H9 (cell line): Measurements from ENCODE around the gene UBE2J1. TPM values are rescaled to one million over a fixed set of nuclear protein-coding genes. Genes with fewer than 3 reads are reported as not detected.

ENCODE experiments used
- DNase-seq: peaks from one replicate; pipeline ENCODE4 v3.0.0-alpha.2; 2017
- H2AFZ ChIP-seq: one replicate; pipeline ENCODE4 v1.6.1; 2013; ENCODE audit warnings: mild to moderate bottlenecking, low read length, control low read depth, moderate library complexity
- H2AK5ac ChIP-seq: 2 replicates; pipeline ENCODE4 v1.6.1; 2013; ENCODE audit warnings: low read length, control low read depth, mixed read lengths; ENCODE audit not compliant: insufficient read length
- H2BK120ac ChIP-seq: one replicate; pipeline ENCODE4 v1.6.1; 2013; ENCODE audit warnings: low read depth, mild to moderate bottlenecking, low read length, control low read depth, inconsistent platforms; ENCODE audit not compliant: poor library complexity, severe bottlenecking
- H2BK12ac ChIP-seq: 2 replicates; pipeline ENCODE4 v1.6.1; 2013; ENCODE audit warnings: low read length, control low read depth, mixed read lengths, low read depth; ENCODE audit not compliant: insufficient read length
- H2BK15ac ChIP-seq: 2 replicates; pipeline ENCODE4 v1.6.1; 2013; ENCODE audit warnings: low read depth, low read length, control low read depth
- H2BK20ac ChIP-seq: one replicate; pipeline ENCODE4 v1.6.1; 2013; ENCODE audit warnings: low read depth, mild to moderate bottlenecking, low read length, control low read depth, inconsistent platforms; ENCODE audit not compliant: poor library complexity, severe bottlenecking
- H2BK5ac ChIP-seq: 2 replicates; pipeline ENCODE4 v1.6.1; 2013; ENCODE audit warnings: low read length, control low read depth, mixed read lengths; ENCODE audit not compliant: insufficient read length
- H3K14ac ChIP-seq: 2 replicates; pipeline ENCODE4 v1.6.1; 2013; ENCODE audit warnings: low read length, control low read depth; ENCODE audit not compliant: insufficient read depth
- H3K18ac ChIP-seq: 2 replicates; pipeline ENCODE4 v1.6.1; 2013; ENCODE audit warnings: low read depth, mild to moderate bottlenecking, mixed read lengths, low read length, control low read depth; ENCODE audit not compliant: insufficient read length
- H3K23ac ChIP-seq: 2 replicates; pipeline ENCODE4 v1.6.1; 2013; ENCODE audit warnings: low read length, control low read depth, mixed read lengths, low read depth; ENCODE audit not compliant: insufficient read length
- H3K23me2 ChIP-seq: 2 replicates; pipeline ENCODE4 v1.6.1; 2013; ENCODE audit warnings: low read depth, mild to moderate bottlenecking, mixed read lengths, low read length, control low read depth; ENCODE audit not compliant: insufficient read length, poor library complexity, severe bottlenecking
- H3K27ac ChIP-seq: 2 replicates; pipeline ENCODE4 v1.5.1; 2013; ENCODE audit warnings: low read length, control low read depth, mixed read lengths, low read depth; ENCODE audit not compliant: insufficient read length
- H3K27me3 ChIP-seq: 2 replicates; pipeline ENCODE4 v1.6.1; 2013; ENCODE audit warnings: low read length, control low read depth, inconsistent platforms; ENCODE audit not compliant: insufficient read depth
- H3K4ac ChIP-seq: 2 replicates; pipeline ENCODE4 v1.6.1; 2013; ENCODE audit warnings: low read depth, mild to moderate bottlenecking, control low read depth, inconsistent platforms, low read length, moderate library complexity
- H3K4me1 ChIP-seq: 2 replicates; pipeline ENCODE4 v1.6.1; 2013; ENCODE audit warnings: low read length, control low read depth, inconsistent platforms; ENCODE audit not compliant: insufficient read depth
- H3K4me2 ChIP-seq: 2 replicates; pipeline ENCODE4 v1.6.1; 2013; ENCODE audit warnings: low read length, control low read depth, mixed read lengths; ENCODE audit not compliant: insufficient read length, insufficient read depth
- H3K56ac ChIP-seq: 2 replicates; pipeline ENCODE4 v1.6.1; 2013; ENCODE audit warnings: low read depth, mild to moderate bottlenecking, mixed read lengths, low read length, control low read depth; ENCODE audit not compliant: insufficient read length
- H3K79me1 ChIP-seq: 2 replicates; pipeline ENCODE4 v1.6.1; 2013; ENCODE audit warnings: low read depth, mild to moderate bottlenecking, moderate library complexity, low read length, control low read depth, inconsistent platforms; ENCODE audit not compliant: insufficient read depth, poor library complexity, severe bottlenecking
- H3K79me2 ChIP-seq: 2 replicates; pipeline ENCODE4 v1.6.1; 2013; ENCODE audit warnings: low read length, control low read depth, inconsistent platforms; ENCODE audit not compliant: insufficient read depth
- H3K9ac ChIP-seq: 2 replicates; pipeline ENCODE4 v1.6.1; 2013; ENCODE audit warnings: low read length, control low read depth, mixed read lengths; ENCODE audit not compliant: insufficient read length; ENCODE audit errors: extremely low read depth
- H3K9me3 ChIP-seq: one replicate; pipeline ENCODE4 v1.6.1; 2013; ENCODE audit warnings: low read depth, low read length, inconsistent platforms; ENCODE audit not compliant: control insufficient read depth
- H3T11ph ChIP-seq: one replicate; pipeline ENCODE4 v1.6.1; 2013; ENCODE audit warnings: mild to moderate bottlenecking, low read length, control low read depth, inconsistent platforms
- H4K20me1 ChIP-seq: one replicate; pipeline ENCODE4 v1.6.1; 2013; ENCODE audit not compliant: control insufficient read depth, insufficient read length, insufficient read depth
- H4K5ac ChIP-seq: 2 replicates; pipeline ENCODE4 v1.6.1; 2013; ENCODE audit warnings: low read depth, mild to moderate bottlenecking, mixed read lengths, low read length, control low read depth; ENCODE audit not compliant: insufficient read length
- H4K8ac ChIP-seq: replicated peaks from 2 replicates; pipeline ENCODE4 v1.6.1; 2013; ENCODE audit warnings: low read length, control low read depth, mixed read lengths, low read depth; ENCODE audit not compliant: insufficient read length
- H4K91ac ChIP-seq: 2 replicates; pipeline ENCODE4 v1.6.1; 2013; ENCODE audit warnings: low read depth, mild to moderate bottlenecking, moderate library complexity, mixed read lengths, low read length, control low read depth; ENCODE audit not compliant: insufficient read length
- H3K27ac Mint-ChIP-seq, 3 experiments: 2 replicates in 2 of 3; 3 replicates in 1 of 3; pipeline ENCODE4 v1.8.0; 2020 to 2021; ENCODE audit warnings: mixed read lengths in 3 of 3, mild to moderate bottlenecking in 1 of 3, moderate library complexity in 1 of 3
- H3K27me3 Mint-ChIP-seq: 2 replicates; pipeline ENCODE4 v1.8.0; 2021; ENCODE audit warnings: low read depth, mild to moderate bottlenecking, moderate library complexity, mixed read lengths
- H3K36me3 Mint-ChIP-seq, 3 experiments: 2 replicates in 2 of 3; 3 replicates in 1 of 3; pipeline ENCODE4 v1.8.0; 2020 to 2021; ENCODE audit warnings: low read depth in 3 of 3, mixed read lengths in 3 of 3; ENCODE audit not compliant: insufficient read depth in 1 of 3
- H3K4me1 Mint-ChIP-seq, 2 experiments: 2 replicates each; pipeline ENCODE4 v1.8.0; 2020; ENCODE audit warnings: mixed read lengths in 2 of 2
- H3K4me3 Mint-ChIP-seq, 2 experiments: 2 replicates in 1 of 2; 3 replicates in 1 of 2; pipeline ENCODE4 v1.8.0; 2020 to 2021; ENCODE audit warnings: mild to moderate bottlenecking in 2 of 2, mixed read lengths in 2 of 2, moderate library complexity in 1 of 2
- H3K9me3 Mint-ChIP-seq, 2 experiments: 2 replicates in 1 of 2; 3 replicates in 1 of 2; pipeline ENCODE4 v1.8.0; 2020; ENCODE audit warnings: mild to moderate bottlenecking in 2 of 2, mixed read lengths in 2 of 2, moderate library complexity in 1 of 2
- CTCF ChIP-seq: fragments of 200-600 bp; sonication (generic); conservative IDR thresholded peaks from 3 replicates; pipeline ENCODE4 v1.8.0; 2021; ENCODE audit warnings: antibody characterized with exemption, mild to moderate bottlenecking
- WGBS: extraction: QIAGEN DNeasy Blood & Tissue Kit; methylation state at CpG from one replicate; pipeline ENCODE4 v1.1.7; 2013; ENCODE audit warnings: missing lambda C conversion rate, low lambda C conversion rate, mixed read lengths; ENCODE audit not compliant: insufficient read length; ENCODE audit errors: extremely low coverage; 5-methylcytosine and 5-hydroxymethylcytosine counted together
- total RNA-seq: library from RNA; stranded (reverse); gene quantifications from 2 replicates; pipeline ENCODE4 v1.2.1, GENCODE V29; 2021

Gene UBE2J1
- total RNA-seq, 1 experiment from 2014 or later, result 13.1 TPM

- H3K4me1 ChIP-seq, result no peaks in the 10 kb centered on the region
- no peak overlapping the region for H4K5ac ChIP-seq
- H3K79me1 ChIP-seq, result no peaks in the 10 kb centered on the region
- Mint-ChIP-seq H3K27me3 (no peaks in the 10 kb centered on the region; the same call in 1 of the 2 replicates), H3K36me3 (no peaks in the 10 kb centered on the region; a peak in 1 of 7 replicates), H3K4me1 (peaks cover 6 to 13% of the 10 kb centered on the region in 2 experiments; a peak in 3 of 4 replicates), H3K27ac (no peak overlapping the region; a peak in 1 of 7 replicates), H3K4me3 (no peak overlapping the region), H3K9me3 (no peaks in the 10 kb centered on the region; a peak in 1 of 5 replicates)
- H4K20me1 ChIP-seq, result no peaks in the 10 kb centered on the region
- H3K27ac ChIP-seq, result no peak overlapping the region
- no peak overlapping the region for H2BK20ac ChIP-seq
- H3K23ac ChIP-seq, result no peak overlapping the region
- H3T11ph ChIP-seq, result no peak overlapping the region
- H4K91ac ChIP-seq, result no peak overlapping the region
- no peak overlapping the region for H3K4me2 ChIP-seq
- no peak overlapping the region for H2AK5ac ChIP-seq
- no peaks in the 10 kb centered on the region for H3K27me3 ChIP-seq
- no peak overlapping the region for H3K18ac ChIP-seq
- no peak overlapping the region for H3K4ac ChIP-seq
- no CpG with 5 or more reads among the region's 3 CpGs for WGBS
- H2BK15ac ChIP-seq, result no peak overlapping the region
- 0 out of 2 replicates have a peak, but pooled peaks cover 3% of the 10 kb centered on the region for H3K79me2 ChIP-seq
- no peak for TF ChIP-seq CTCF
- H2BK5ac ChIP-seq, result no peak overlapping the region
- H2BK12ac ChIP-seq, result no peak overlapping the region
- no peak overlapping the region for H3K14ac ChIP-seq
- no peaks in the 10 kb centered on the region for H3K9me3 ChIP-seq
- H3K56ac ChIP-seq, result no peak overlapping the region
- no peak overlapping the region for H2BK120ac ChIP-seq
- no peak overlapping the region for H2AFZ ChIP-seq
- DNase-seq, result no peak
- H3K9ac ChIP-seq, result no peak overlapping the region
- H3K23me2 ChIP-seq, result no peaks in the 10 kb centered on the region
- H4K8ac ChIP-seq, result no peak overlapping the region
These were observed 47.5 kb upstream of the UBE2J1 start for GRCh38 chr6:89400050-89400449.
